GM10266 (cell line): ENCODE results near the gene GRM8.

Experiments used
- DNase-seq: peaks from one replicate; pipeline ENCODE4 v3.0.0; 2012; ENCODE audit errors: extremely low spot score
- TF ChIP-seq, protein P1 (sequence below): IDR thresholded peaks from 2 replicates; pipeline ENCODE4 v1.5.1; 2012; ENCODE audit warnings: mild to moderate bottlenecking, low read depth; ENCODE audit not compliant: control insufficient read depth, insufficient read depth; ENCODE audit errors: missing control alignments

Gene GRM8

DNA sequence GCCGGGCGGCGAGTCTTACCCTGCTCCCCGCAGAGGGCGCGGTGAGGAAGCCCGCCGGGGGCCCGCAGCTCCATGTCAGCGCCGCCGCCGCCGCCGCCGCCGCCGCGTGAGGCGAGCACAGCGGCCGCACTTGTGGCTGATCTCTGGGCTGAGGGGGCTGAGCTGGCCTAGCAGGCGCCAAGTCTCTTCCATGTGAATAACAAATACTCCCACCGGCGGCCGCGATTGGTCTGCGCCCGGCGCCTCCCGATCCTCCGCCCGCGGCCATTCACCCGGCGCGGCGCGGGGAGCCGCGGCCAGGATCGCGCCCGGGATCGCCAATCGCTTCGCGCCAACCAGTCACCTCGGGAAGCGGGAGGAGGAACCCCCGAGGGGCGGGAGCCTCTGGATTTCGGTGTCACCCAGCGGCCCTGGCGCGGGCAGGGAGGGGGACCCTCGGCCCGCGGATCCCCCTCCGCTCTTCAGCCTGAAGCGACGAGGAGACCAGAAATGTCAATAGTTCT is at the start of gene GRM8:
Gene GRM8 (minus strand): TSS at position 164 of the 503 bp plus-strand sequence.
- peak; percentile 37 for DNase-seq
- TF ChIP-seq, protein P1, sequence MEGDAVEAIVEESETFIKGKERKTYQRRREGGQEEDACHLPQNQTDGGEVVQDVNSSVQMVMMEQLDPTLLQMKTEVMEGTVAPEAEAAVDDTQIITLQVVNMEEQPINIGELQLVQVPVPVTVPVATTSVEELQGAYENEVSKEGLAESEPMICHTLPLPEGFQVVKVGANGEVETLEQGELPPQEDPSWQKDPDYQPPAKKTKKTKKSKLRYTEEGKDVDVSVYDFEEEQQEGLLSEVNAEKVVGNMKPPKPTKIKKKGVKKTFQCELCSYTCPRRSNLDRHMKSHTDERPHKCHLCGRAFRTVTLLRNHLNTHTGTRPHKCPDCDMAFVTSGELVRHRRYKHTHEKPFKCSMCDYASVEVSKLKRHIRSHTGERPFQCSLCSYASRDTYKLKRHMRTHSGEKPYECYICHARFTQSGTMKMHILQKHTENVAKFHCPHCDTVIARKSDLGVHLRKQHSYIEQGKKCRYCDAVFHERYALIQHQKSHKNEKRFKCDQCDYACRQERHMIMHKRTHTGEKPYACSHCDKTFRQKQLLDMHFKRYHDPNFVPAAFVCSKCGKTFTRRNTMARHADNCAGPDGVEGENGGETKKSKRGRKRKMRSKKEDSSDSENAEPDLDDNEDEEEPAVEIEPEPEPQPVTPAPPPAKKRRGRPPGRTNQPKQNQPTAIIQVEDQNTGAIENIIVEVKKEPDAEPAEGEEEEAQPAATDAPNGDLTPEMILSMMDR = no peak

DNA sequence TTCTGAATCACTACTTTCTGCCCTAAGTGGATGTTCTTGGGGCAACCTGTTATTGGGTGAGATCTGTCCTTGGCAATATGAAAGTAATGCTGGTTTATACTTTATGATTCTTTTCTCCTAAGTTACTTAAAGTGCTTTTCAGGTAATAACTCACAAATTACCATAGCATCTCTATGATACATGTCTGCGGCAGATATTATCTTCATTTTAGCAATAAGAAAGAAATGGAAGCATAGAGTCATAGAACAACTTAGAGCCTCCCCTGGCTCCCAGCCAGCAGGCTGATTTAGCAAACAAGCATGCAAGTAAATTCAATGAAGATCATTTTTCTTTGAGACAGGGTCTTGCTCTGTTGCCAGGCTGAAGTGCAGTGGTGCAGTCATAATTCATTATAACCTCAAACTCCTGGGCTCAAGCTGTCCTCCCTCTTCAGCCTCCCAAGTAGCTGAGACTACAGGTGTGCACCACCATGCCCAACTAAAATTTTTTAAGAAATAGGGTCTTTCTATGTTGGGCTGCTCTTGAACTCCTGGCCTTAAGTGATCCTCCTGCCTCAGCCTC is 38.1 kb upstream of the GRM8 start:
- TF ChIP-seq, protein P1 = no peak
- DNase-seq = no peak

DNA sequence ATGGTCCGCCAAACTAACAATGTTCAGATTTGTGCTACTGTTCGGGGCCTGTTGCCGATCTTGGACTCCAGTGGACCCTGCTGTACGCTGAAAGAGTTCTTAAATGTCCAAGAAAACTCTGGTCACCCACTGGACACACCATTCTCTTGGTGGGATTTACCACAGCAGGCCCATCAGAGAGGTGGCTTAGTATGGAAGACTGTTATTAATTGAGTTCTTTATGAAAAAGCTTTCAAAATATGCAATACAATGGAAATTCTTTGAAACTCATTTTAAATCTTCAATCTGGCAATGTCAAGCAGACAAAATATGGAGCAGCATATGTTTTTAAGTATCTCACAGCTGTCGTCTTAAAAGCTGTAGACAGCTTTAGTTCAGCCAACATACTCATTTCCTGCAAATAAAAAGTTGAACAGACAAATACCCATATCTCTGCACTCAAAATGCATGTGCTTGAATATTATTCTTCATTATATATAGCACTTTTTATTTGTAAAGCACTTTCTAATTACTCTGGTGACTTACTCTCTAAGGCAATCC is 37.4 kb upstream of the GRM8 start:
- TF ChIP-seq, protein P1 = no peak
- DNase-seq = no peak

DNA sequence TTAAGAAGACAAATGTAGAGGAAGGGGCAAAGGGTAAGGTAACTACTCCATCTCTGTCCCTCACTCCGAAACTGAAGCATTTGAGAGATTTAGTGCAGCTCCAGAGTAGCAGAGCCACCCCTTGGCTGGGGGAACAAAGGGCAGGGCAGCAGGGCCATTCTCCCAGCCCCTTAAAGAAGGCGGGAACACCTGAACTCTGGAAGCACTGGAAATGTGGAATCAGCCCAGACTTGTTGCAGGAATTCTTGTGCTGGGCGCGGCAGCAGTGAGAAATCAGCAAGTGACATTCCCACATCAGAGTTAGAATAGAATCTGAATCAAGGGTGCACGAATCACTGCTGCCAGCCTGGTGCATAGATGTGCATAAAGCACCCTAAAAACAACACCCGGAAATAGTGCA is 34.4 kb upstream of the GRM8 start:
- no peak for DNase-seq
- TF ChIP-seq, protein P1 = no peak

DNA sequence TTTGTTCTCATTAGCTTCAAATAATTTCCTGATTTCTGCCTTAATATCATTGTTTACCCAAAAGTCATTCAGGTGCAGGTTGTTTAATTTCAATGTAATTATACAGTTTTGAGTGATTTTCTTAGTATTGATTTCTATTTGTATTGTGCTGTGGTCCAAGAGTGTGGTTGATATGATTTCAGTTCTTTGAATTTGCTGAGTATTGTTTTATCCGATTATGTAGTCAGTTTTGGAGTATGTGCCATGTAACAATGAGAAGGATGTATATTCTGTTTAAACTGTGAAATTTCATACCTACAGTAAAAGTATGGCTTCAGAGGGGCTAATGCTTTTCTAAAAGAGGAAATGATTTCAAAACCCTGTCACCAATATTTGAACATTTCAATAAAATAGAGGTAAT is 17.4 kb upstream of the GRM8 start:
- TF ChIP-seq, protein P1 = no peak
- no peak for DNase-seq

DNA sequence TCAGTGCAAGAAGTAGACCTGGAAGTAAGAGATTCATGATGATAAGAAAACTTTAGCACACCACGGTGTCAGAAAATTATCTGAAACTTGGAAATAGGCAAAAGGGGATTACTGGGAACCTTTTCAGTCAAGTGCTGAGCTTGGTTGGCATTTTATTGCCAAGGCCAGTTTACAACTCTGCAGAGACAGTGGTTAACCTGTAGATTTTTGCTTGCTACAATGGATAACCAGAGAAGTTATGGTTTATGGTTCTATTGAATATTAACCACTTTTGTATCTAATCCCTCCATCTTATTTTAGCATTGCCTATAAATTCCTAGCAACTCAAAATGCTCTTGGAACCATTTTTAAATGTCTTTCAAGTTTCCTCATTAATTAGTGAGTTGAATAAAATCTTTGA is 13.3 kb upstream of the GRM8 start:
- TF ChIP-seq, protein P1 = no peak

DNA sequence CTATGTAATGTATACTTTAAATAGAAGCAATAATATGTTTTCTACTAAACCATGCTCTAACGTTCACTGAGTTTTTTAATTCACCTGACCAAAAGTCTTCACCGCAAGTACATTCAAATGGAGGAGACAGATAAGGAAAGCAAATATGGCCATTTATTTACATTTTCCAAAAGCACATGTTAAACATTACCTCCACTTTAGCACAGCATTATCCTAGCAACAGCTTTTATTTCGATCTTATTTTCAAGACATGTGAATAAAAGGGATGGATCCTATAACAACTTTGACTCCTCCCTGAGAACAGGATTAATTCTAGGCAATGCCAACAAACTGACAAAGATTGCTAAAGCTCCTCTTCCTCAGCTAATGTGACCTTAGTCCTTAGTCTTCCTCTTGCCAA is 11.5 kb upstream of the GRM8 start:
- no peak for DNase-seq
- TF ChIP-seq, protein P1 = no peak

More for the DNA sequence above, 13.3 kb upstream of the GRM8 start:
- DNase-seq = no peak
